Neuronal stem cell (in vitro differentiated cells): ENCODE measurements around the gene PPP6R3.

ENCODE experiments used
- DNase-seq: peaks from one replicate; pipeline ENCODE4 v3.0.0-alpha.2; 2013; ENCODE audit warnings: low spot score
- H2AFZ ChIP-seq: one replicate; pipeline ENCODE4 v1.6.1; 2013; ENCODE audit warnings: mild to moderate bottlenecking, low read length, inconsistent platforms
- H2AK5ac ChIP-seq: 2 replicates; pipeline ENCODE4 v1.6.1; 2013; ENCODE audit warnings: low read depth, mild to moderate bottlenecking, inconsistent platforms, low read length, moderate library complexity, mixed read lengths
- H2BK120ac ChIP-seq: 2 replicates; pipeline ENCODE4 v1.6.1; 2013; ENCODE audit warnings: low read depth, mild to moderate bottlenecking, inconsistent platforms, low read length, moderate library complexity, mixed read lengths
- H2BK12ac ChIP-seq: one replicate; pipeline ENCODE4 v1.6.1; 2013; ENCODE audit warnings: low read length, inconsistent platforms
- H2BK15ac ChIP-seq: 2 replicates; pipeline ENCODE4 v1.6.1; 2013; ENCODE audit warnings: mild to moderate bottlenecking, low read length, inconsistent platforms, mixed read lengths
- H2BK5ac ChIP-seq: one replicate; pipeline ENCODE4 v1.6.1; 2013; ENCODE audit warnings: inconsistent platforms, mild to moderate bottlenecking, low read length, moderate library complexity
- H3K14ac ChIP-seq: one replicate; pipeline ENCODE4 v1.6.1; 2013; ENCODE audit warnings: low read length, inconsistent platforms
- H3K18ac ChIP-seq: 2 replicates; pipeline ENCODE4 v1.6.1; 2013; ENCODE audit warnings: low read length, inconsistent platforms
- H3K23ac ChIP-seq: 2 replicates; pipeline ENCODE4 v1.6.1; 2013; ENCODE audit warnings: low read depth, mild to moderate bottlenecking, mixed read lengths, low read length, inconsistent platforms; ENCODE audit not compliant: poor library complexity
- H3K27ac ChIP-seq: replicated peaks from 3 replicates; pipeline ENCODE4 v1.5.1; 2013; ENCODE audit warnings: low read length, inconsistent platforms
- H3K27me3 ChIP-seq, 3 experiments: 2 replicates each; pipeline ENCODE4 v1.6.1; 2013; ENCODE audit warnings: low read length in 3 of 3, mild to moderate bottlenecking in 2 of 3, inconsistent platforms in 1 of 3, low read depth in 1 of 3, mixed read lengths in 1 of 3, moderate library complexity in 1 of 3; ENCODE audit not compliant: control insufficient read depth in 3 of 3, insufficient read depth in 3 of 3
- H3K36me3 ChIP-seq, 2 donors: replicated peaks in 1 of 2; 2 replicates each; pipeline ENCODE4 v1.6.1; 2013; ENCODE audit warnings: low read length in 2 of 2; ENCODE audit not compliant: control insufficient read depth in 2 of 2, insufficient read depth in 2 of 2
- H3K4ac ChIP-seq: 2 replicates; pipeline ENCODE4 v1.6.1; 2013; ENCODE audit warnings: inconsistent platforms, mild to moderate bottlenecking, low read length, moderate library complexity
- H3K4me1 ChIP-seq, 2 donors: 1 replicate in 1 of 2; 2 replicates in 1 of 2; pipeline ENCODE4 v1.6.1; 2013; ENCODE audit warnings: low read length in 2 of 2, low read depth in 1 of 2; ENCODE audit not compliant: control insufficient read depth in 2 of 2, insufficient read depth in 1 of 2
- H3K4me2 ChIP-seq: one replicate; pipeline ENCODE4 v1.6.1; 2013; ENCODE audit warnings: mild to moderate bottlenecking, low read length, inconsistent platforms; ENCODE audit not compliant: insufficient read depth, poor library complexity, severe bottlenecking
- H3K4me3 ChIP-seq, 2 donors: 2 replicates each; pipeline ENCODE4 v1.5.1; 2013; ENCODE audit warnings: low read length in 2 of 2, mild to moderate bottlenecking in 2 of 2, inconsistent platforms in 1 of 2, moderate library complexity in 1 of 2
- H3K79me1 ChIP-seq: one replicate; pipeline ENCODE4 v1.6.1; 2013; ENCODE audit warnings: low read depth, mild to moderate bottlenecking, inconsistent platforms, low read length, moderate library complexity
- H3K9ac ChIP-seq: one replicate; pipeline ENCODE4 v1.6.1; 2013; ENCODE audit warnings: mild to moderate bottlenecking, low read depth, low read length, inconsistent platforms; ENCODE audit not compliant: poor library complexity
- H3K9me3 ChIP-seq, 2 donors: replicated peaks in 1 of 2; 2 replicates each; pipeline versions ENCODE3 to v1.6.1; 2013; ENCODE audit warnings: low read length in 2 of 2, mild to moderate bottlenecking in 2 of 2, inconsistent platforms in 1 of 2, low read depth in 1 of 2, mixed read lengths in 1 of 2, moderate library complexity in 1 of 2; ENCODE audit not compliant: control insufficient read depth in 2 of 2, insufficient read depth in 1 of 2
- H4K8ac ChIP-seq: one replicate; pipeline ENCODE4 v1.6.1; 2013; ENCODE audit warnings: low read depth, mild to moderate bottlenecking, inconsistent platforms, low read length, moderate library complexity
- H4K91ac ChIP-seq: one replicate; pipeline ENCODE4 v1.6.1; 2013; ENCODE audit warnings: low read length, low read depth, mild to moderate bottlenecking, inconsistent platforms; ENCODE audit not compliant: poor library complexity
- WGBS, 2 donors: extraction: QIAGEN DNeasy Blood & Tissue Kit; methylation state at CpG; one replicate each; pipeline ENCODE4 v1.1.7; 2013; ENCODE audit warnings: missing lambda C conversion rate in 2 of 2, mixed read lengths in 1 of 2; ENCODE audit not compliant: insufficient read length in 2 of 2, insufficient replicate concordance in 1 of 2; ENCODE audit errors: extremely low coverage in 2 of 2; 5-methylcytosine and 5-hydroxymethylcytosine counted together

Gene PPP6R3

DNA sequence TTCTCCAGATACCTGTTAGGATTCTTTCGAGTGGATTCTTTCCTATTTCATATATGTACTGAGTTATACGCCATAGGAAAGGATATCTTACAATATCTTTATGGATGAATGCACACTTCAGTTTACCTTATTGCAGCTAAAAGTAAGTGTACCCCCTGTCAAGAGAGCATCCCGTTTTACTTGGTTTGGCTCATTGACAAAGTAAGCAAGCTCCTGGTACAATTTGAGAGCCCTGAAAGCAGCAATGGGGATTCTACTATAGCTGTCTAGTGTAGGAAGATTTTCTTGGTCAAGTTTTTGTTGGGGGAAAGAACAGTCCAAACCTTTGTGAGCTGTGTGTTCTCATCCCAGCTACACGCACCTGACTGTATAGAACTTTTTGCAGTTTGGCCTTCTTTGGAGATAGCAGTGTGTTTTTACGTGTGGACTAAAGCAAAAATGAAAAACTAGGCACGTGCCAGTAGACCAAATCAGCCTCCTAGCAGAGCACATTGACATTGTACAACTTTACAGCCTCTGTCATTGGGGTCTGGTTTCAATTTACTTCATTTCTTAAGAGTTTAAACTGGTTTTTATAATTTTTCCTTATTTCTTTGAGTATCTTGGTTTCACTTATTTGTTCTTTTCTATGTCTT lies 44.0 kb downstream of the PPP6R3 start:
- Histone ChIP-seq H3K18ac (no peak overlapping the region), H2AK5ac (no peak overlapping the region), H4K91ac (no peak overlapping the region), H3K4me1 (peaks cover 0 to 4% of the 10 kb centered on the region in 2 donors), H3K4me3 (no peak overlapping the region), H3K4ac (no peak overlapping the region), H2BK5ac (no peak overlapping the region), H3K4me2 (no peak overlapping the region), H2BK15ac (no peak overlapping the region), H2BK12ac (no peak overlapping the region), H2AFZ (no peak overlapping the region), H3K14ac (no peak overlapping the region), H3K9ac (no peak overlapping the region), H3K36me3 (peaks cover 0 to 18% of the 10 kb centered on the region in 2 donors), H4K8ac (no peak overlapping the region), H3K9me3 (no peaks in the 10 kb centered on the region), H3K27me3 (no peaks in the 10 kb centered on the region), H2BK120ac (no peak overlapping the region), H3K23ac (no peak overlapping the region), H3K27ac (no peak overlapping the region), H3K79me1 (peaks cover 6% of the 10 kb centered on the region)
- no peak for DNase-seq
- WGBS, 2 donors: no CpG with 5 or more reads among the region's 6 CpGs

DNA sequence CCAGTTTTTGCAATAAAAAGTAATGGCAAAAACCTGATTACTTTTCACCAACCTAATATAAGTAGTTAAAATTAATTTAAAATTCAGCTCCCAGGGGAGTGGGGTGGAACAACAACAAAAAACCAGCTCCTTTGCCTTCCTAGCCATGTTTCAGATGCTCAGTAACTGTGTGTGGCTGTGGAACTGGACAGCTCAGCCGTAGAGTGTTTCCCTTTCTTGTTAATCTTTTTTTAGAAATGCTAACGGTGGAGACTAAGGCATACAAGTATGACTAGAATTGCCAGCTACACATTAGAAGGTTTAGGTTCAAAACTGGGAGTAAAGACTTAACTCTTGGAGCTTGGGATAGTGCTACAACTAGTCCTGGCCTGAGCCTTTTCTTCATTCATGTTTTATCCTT lies 45.0 kb downstream of the PPP6R3 start:
- Histone ChIP-seq H2BK120ac (no peak overlapping the region), H3K14ac (no peak overlapping the region), H3K4ac (no peak overlapping the region), H3K4me2 (no peak overlapping the region), H3K9ac (no peak overlapping the region), H3K18ac (no peak overlapping the region), H3K9me3 (no peaks in the 10 kb centered on the region), H3K79me1 (peaks cover 4% of the 10 kb centered on the region), H3K27me3 (no peaks in the 10 kb centered on the region), H4K8ac (no peak overlapping the region), H2AFZ (no peak overlapping the region), H3K4me3 (no peak overlapping the region), H2BK15ac (no peak overlapping the region), H2AK5ac (no peak overlapping the region), H4K91ac (no peak overlapping the region), H3K4me1 (peaks cover 0 to 2% of the 10 kb centered on the region in 2 donors), H3K23ac (no peak overlapping the region), H3K27ac (no peak overlapping the region), H3K36me3 (peaks cover 0 to 27% of the 10 kb centered on the region in 2 donors), H2BK12ac (no peak overlapping the region), H2BK5ac (no peak overlapping the region)
- no CpG with 5 or more reads among the region's 2 CpGs for WGBS, 2 donors
- DNase-seq: no peak

DNA sequence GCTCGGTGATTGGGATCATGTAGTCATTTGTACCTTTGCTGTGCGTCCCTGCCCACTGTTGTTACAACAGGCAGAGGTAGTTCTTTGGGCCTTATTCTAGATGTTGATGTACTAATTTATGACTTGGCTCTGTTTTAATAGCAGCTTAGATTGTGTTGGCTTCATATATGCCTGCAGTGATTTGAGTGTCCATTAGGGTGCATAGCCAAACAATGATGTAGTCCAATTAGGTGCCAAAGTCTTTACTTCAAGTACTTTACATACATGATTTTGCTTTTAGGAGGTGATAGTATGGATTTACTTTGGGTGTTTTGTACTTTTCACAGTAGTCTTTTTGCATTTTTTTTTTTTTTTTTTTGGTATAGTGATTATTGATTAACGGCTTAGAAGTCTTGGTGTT lies 46.4 kb downstream of the PPP6R3 start:
- DNase-seq: no peak
- H3K9me3 ChIP-seq: no peaks in the 10 kb centered on the region
- H2AFZ ChIP-seq: no peak overlapping the region
- H3K27me3 ChIP-seq: no peaks in the 10 kb centered on the region
- no peak overlapping the region for H2BK12ac ChIP-seq
- no CpG with 5 or more reads among the region's 3 CpGs for WGBS, 2 donors
- no peak overlapping the region for H4K8ac ChIP-seq
- H3K79me1 ChIP-seq: peaks cover 6% of the 10 kb centered on the region
- no peak overlapping the region for H4K91ac ChIP-seq
- peaks cover 0 to 30% of the 10 kb centered on the region in 2 donors for H3K36me3 ChIP-seq
- no peak overlapping the region for H3K18ac ChIP-seq
- no peak overlapping the region for H3K23ac ChIP-seq
- no peak overlapping the region for H3K9ac ChIP-seq
- peaks cover 0 to 2% of the 10 kb centered on the region in 2 donors for H3K4me1 ChIP-seq
- no peak overlapping the region for H3K27ac ChIP-seq
- H3K4me2 ChIP-seq: no peak overlapping the region
- no peak overlapping the region for H3K4ac ChIP-seq
- no peak overlapping the region for H2BK15ac ChIP-seq
- H2BK120ac ChIP-seq: no peak overlapping the region
- no peak overlapping the region for H2BK5ac ChIP-seq
- no peak overlapping the region for H2AK5ac ChIP-seq
- H3K4me3 ChIP-seq: no peak overlapping the region
- H3K14ac ChIP-seq: no peak overlapping the region

DNA sequence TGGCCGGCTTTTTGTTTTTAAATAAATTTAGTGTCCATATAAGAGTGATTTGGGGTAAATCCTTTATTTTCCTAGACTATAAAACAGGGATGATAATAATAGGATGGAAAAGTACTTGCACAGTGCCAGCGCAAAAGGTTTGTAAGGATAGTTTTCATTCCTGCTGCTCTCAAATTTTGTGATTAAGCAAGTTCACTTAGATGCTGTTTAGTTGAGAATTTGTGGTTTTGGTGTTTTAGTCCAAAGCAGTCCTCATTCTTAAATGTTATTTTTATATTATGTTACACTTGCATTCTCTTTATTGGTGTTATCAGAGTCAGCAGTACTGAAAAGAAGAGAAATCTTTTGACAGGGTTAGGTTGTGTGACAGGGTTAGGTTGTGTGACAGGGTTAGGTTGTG lies 47.9 kb downstream of the PPP6R3 start:
- Histone ChIP-seq H3K36me3 (peaks cover 2 to 45% of the 10 kb centered on the region in 2 donors), H3K4me1 (no peaks in the 10 kb centered on the region), H3K14ac (no peak overlapping the region), H3K27ac (no peak overlapping the region), H4K91ac (no peak overlapping the region), H2BK5ac (no peak overlapping the region), H2AFZ (no peak overlapping the region), H3K9ac (no peak overlapping the region), H3K4me2 (no peak overlapping the region), H2AK5ac (no peak overlapping the region), H3K27me3 (no peaks in the 10 kb centered on the region), H3K9me3 (no peaks in the 10 kb centered on the region), H3K4ac (no peak overlapping the region), H3K23ac (no peak overlapping the region), H4K8ac (no peak overlapping the region), H2BK12ac (no peak overlapping the region), H3K79me1 (peaks cover 6% of the 10 kb centered on the region), H3K4me3 (no peak overlapping the region), H2BK120ac (no peak overlapping the region), H3K18ac (no peak overlapping the region), H2BK15ac (no peak overlapping the region)
- no CpG with 5 or more reads among the region's 2 CpGs for WGBS, 2 donors
- no peak for DNase-seq
